ENCODE results near the gene RHEBL1.
A peak's percentile ranks its signal among the peaks of the same experiment; 100 is the strongest.
"Not testable (repeated sequence)": the region's sequence is repeated elsewhere in the genome, so short reads cannot be mapped to it uniquely, and the experiment has no call there.

RHEBL1 gene

DNA sequence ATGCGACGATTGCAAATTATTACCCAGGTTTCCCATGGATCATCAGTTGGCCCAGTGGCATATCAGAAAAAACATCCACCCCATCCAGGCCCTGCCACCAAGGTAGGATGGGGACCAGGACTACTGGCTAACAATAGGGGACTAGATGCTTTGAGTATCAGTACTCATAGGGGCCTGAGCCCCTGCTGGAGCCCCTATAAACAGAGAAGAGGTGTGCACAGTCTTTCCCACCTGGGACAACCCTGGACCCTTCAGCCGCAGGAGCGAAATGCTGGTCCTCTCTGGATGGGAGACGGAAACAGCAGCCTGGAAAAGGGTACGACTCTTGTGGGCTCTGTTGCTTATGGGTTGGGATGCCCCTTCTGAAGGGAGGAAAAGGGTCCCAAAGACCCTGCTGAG lies 19.2 kb upstream of the RHEBL1 start:
- no peak for DNase-seq

DNA sequence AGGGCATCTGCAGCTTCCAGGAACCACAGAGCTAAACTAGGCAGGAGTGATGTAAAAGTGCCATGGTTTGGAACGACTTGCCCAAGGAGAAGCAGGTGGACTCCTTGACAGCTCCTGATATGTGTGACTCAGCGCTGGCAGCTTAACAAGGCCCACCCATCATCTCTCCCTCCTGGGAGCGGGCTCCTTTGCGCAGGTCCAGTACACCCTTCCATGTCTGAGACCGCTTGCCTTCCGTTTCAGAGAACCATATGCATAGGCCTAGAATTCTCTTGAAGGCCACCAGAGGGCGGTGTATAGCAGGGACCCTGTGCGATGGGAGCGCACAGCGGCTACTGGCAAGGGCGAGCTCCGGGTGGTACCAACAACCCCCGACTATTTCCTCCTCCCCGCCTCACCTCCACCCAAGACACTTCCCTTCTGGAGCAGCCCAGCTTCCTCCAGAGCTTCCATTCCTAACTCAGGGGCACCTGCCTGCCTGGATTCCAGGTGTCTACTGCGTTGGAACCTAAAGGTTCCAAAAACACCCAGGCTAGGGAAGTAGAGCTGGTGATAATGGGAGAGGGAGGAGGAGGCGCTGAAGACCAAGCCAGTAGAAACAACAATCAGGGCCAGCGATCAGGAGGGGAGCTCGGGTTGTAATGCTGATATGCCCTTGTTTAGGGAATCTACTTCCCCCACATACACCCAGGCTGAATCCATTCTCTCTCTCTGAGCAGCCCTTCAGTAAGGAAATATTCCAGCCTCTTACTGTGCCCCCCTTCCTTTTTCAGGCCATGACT lies 18.6 kb upstream of the RHEBL1 start:
- DNase-seq, result peak; percentile 68

DNA sequence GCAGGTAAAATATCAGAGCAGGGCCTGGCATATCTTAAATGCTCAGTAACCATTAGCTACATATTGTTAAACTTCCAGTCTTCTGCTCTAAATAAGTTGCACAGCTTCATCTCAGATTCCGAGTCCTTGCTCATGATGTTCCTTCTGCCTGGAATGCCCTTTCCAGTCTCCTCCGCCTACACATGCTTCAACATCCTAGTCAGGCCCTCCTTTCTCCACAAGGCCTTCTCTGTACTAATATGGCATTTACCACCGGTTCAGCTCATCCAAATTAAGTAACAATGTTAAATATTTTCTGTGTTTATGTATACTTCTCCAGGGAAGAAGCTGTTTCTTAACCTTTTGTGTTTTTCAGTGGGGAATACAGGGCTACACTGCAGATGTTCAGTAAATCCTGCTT lies 16.3 kb upstream of the RHEBL1 start:
- DNase-seq, result no peak

DNA sequence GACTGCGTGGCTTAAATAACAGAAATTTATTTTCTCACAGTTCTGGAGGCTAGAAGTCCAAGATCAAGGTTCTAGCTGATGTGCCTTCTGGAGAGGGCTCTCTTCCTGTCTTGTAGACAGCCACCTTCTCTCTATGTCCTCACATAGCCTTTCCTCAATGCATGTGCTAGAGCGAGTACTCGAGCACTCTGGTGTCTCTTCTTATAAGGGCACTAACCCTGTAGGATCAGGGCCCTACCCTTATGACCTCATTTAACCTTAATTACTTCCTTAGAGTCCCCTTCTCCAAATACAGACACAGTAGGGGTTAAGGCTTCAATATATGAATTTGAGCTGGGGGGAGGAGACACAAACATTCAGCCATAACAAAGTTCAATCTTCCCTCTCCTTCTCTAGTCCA lies 14.7 kb upstream of the RHEBL1 start:
- DNase-seq, result no peak

DNA sequence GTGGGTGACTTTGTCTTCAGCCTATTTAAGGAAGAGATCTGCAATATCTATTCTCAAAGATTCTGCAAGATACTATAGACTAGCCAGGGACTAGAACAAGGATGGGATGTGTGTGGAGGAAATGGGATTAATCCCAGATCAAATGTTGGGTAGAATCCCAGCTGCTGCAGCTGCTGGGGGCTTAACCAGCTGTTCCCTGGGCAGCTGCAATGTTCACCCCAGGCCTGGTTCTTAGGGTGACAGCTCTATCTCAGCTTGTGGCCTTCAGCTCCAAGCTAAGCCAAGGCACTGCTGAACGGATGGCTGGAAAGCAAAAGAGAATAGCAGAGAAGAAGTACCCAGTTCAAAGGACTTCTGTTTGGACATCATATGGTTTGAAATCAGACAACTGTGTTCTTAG lies 10.0 kb upstream of the RHEBL1 start:
- DNase-seq, result no peak

DNA sequence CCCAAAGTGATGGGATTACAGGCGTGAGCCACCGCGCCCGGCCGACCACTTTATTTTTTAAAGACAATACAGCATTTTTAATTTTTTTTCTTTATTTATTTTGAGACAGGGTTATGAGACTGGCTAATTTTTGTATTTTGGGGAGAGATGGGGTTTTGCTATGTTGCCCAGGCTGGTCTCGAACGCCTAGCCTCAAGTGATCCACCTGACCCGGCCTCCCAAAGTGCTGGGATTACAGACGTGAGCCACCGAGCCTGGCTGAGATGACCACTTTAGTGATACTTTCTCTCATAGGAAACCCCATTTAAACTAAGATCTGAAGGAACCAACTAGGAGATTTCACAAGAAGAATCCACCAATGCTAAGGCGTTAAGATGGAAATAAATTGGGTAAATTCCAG lies 1.2 kb upstream of the RHEBL1 start:
- DNase-seq, result no peak

DNA sequence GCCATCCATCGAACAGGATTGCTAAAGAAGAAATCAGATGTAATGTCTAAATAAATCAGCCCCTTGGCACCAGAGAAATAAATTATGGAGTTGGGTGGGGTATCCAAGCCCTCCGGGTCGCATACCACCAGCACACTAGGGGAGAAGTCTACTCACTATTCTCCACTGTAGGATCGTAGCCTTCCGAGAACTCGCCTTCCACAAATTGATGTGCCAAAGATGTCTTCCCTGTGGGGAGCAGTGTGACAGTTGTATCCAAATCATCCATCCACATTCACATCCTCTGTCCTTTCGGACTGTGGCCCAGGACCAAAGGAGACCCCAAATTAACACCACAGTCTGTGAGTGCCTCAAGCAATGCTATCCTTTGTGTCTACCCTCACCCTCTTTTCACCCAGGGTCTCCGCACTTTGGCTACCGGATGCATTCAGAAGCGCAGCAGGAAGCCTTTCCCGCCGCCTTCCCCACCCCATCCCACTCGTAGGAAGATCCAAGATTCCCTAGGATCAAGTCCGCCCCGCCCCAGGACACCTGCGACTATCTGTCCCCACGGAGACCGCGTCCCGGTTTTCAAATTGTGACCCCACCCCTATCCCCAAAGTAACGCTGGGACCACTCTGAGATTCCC lies 786 bp downstream of the RHEBL1 start:
- no peak for DNase-seq

DNA sequence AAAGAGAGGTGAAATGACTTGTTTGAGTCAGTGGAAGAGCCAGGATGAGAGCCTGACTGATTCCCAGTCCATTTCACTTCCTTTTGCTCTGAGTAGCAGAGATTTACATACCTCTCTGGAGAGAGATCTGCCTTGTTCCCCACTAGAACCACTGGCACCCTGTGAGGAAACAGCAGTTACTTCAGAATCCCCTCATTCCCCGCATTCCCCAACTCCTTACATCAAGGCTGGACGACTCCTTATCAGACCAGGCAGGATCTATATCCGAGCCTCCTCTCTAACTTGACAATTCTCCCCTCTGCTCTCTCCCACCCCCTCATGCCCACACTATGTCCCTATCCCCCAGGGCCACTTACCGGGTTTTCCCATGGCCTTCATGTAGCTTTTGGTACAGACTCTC lies 3.7 kb downstream of the RHEBL1 start:
- DNase-seq, result no peak

DNA sequence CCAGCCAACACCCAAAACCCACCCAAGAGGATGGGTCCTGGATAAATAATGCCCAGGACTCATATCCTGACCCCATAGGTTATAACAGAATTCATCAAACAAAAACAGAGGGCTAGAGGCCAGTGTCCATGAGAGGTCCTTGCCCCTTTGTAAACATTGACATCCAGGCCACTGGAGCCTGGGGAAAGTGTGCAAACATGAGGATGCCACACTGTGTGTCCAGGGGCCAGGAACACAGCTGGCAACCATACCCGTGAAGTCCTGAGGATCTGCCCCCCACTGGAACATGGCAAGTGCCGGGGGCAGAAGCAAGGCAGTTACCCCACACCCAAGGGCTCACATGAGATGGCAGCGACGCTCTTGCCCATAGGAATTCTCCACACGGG lies 5.0 kb downstream of the RHEBL1 start:
- DNase-seq, result no peak

DNA sequence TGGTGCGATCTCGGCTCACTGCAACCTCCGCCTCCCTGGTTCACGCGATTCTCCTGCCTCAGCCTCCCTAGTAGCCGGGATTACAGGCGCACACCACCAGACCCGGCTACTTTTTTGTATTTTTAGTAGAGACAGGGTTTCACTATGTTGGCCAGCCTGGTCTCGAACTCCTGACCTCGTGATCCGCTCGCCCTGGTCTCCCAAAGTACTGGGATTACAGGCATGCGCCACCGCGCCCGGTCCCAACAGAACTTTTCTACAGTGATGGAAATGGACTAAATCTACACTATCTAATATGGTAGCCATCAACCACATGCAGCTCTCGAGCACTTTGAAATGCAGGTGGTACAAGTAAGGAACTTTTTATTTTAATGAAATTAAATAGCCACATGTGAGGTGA lies 7.9 kb downstream of the RHEBL1 start:
- DNase-seq, result not testable (repeated sequence)

DNA sequence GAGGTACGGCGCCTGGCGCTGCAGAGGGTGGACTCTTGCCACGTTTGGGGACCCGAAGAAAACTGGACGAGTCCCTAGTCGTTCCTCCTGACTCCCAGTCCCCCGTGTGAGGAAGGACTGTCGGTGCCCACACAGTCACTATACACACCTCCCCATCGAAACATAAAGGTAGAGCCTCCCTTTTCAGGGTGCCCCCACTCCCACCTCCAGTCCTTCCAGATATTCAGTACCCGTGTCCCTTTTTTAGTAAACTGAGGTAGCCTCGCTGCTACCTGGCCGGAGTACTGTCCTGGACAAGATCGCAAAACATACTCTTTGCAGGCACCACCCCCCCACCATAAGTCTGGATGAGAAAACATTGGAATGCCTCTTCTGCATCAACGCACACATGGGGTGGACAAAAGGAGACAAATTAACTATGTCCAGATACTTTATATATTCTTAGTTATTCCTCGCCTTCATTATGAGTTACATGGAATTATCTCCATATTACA lies 8.6 kb downstream of the RHEBL1 start:
- DNase-seq, result no peak

DNA sequence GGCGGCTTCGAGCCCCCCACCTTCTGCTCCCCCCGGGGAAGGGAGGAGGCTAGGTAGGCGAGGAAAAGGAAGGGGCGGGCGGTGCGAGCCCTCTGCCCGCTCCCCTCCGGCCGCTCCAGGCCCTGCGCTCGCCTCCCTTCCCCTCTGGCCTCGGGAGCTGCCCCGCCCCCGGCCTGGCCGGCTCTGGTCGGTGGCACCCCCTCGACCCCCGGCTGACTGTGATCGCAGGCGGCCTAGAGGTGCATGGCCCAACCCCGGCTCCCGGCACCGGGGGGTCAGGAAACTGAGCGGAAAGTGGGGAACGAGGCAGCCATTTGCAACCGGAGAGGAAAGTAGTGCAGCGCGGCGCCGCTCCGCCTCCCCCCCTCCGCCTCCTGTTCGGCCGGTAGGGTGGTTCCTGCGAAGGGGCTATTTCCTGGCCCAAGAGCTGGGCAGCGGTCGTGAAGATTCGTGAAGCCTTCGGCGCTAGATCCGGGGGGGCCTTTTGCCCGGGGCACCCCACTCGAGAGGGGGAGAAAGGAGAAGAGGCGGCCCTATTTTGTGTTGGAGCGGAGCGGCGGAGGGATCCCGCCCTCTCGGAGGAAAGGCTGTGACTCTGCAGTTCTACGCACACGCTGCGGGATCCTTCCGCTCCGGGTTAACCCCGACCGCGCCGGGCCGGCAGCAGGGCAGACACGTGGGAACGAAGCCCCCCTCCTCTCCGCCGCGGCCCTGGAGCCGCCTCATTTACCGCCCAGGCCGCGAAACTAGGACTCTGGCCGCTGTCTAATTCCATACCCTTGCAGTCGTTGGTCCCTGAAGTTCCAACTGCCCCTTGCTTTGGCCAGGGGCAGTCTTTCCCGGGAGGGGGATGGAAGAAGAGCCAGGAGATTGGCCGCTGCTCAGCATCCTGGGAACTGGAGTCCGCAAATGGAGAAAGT lies 9.3 kb downstream of the RHEBL1 start, which contains the start of gene KMT2D:
TSS of gene KMT2D (minus strand) at position 558 of the 920 bp plus-strand sequence. CDS start 5,470 bp downstream, outside the sequence.
- peak; percentile 89 for DNase-seq

DNA sequence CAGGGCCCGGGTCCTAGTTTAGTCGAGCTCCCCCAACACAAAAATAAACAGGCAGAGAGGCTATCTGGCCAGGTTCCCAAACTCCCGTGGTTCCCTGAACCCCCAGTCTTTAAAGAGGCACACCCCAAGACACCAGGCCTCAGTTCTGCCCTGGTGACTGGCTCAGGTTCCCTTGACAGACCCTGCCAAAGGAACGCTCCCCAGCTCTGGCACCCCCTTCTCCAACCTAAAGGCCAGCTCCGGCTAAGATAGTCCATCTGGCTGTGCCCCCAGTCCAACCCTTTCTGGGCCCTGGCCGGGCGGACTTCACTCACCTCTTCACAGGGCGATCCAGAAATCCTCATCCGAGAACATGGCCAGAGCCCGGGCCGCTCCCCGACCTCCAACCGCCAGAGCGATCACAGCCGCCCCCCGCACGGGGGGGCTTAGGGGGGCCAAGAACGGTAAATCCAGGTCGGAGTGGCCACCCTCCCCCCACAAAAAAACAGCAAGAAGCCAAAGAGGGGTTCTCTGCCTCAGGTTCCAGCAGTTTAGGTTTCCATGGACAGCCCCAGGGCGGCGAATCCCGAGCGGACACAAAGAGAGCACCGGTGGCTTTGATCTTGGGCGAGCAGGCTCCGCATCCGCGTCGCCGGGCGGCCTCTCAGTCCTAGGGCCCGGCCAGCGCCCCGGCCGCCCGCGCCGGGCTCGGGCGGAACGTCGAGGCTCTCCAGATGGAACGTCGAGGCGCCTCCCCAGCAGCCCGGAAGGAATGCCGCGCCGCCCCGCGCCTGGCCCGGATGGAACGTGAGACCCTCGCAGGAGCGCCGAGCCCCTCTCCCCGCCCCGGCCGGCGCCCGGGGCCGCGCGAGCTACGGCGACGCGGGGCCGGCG lies 10.2 kb downstream of the RHEBL1 start:
- DNase-seq, result no peak

DNA sequence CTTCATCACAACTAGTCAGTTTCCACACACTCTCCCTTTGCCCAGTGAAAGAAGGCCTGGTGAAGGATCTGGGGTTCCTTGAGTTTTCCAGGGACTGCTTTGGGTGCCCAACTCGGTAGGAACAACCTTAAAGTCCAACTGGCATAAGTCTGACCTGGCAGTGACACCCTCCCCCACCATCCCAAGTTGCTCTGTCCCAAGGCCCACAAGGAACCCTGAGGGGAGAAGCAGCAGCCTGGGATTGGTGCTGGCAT lies 10.8 kb downstream of the RHEBL1 start:
- DNase-seq, result no peak

DNA sequence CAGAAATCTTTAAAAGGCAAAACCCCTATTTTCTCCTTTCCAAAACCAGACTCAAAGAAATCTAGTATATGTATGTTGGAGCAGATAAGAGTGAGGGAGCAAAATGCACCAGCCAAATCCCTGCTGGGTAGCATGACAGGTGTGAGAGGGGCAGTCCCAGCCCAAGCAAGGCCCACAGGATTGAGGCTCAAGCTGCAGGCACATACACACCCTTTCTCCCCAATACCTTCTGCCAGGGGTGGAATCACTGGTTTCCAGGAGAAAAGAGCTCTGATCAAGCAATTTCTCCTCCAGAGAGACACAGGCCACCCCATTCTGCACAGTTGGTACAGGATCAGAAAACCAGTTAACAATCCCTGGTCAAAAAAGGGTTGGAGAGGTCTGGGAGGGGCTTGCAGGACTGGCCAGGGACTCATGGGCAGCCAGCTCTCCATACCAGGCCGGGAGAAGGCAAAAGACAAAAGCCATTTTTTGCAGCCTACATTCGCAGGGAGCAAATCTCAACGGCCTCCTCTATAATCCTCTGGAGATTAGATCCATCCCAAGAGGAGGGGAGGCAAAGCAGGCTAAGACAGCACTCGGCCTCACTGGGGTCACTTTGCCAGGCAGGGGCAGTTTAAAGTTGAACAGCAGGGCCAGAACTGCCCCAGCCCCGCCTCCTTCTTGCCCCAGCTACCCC lies 11.3 kb downstream of the RHEBL1 start:
- no peak for DNase-seq

DNA sequence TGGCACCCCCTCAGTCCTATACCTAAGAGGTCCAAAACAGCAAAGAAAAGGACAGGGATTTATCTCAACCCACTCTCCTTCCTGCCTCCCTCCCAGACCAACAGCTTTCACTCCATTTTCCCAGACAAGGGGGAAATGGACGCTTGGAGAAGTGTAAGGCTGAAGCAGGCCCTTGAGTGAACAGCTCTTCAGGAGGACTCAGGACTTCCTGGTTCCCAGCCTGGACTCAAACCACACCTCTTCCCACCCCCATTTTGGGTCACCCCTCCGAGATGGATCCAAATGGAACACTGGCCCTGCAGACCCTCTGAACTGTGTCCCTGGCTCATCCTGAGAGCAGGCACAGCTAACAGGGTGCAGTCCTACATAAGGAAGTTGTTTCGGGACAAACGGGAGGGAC lies 11.9 kb downstream of the RHEBL1 start:
- DNase-seq, result no peak

DNA sequence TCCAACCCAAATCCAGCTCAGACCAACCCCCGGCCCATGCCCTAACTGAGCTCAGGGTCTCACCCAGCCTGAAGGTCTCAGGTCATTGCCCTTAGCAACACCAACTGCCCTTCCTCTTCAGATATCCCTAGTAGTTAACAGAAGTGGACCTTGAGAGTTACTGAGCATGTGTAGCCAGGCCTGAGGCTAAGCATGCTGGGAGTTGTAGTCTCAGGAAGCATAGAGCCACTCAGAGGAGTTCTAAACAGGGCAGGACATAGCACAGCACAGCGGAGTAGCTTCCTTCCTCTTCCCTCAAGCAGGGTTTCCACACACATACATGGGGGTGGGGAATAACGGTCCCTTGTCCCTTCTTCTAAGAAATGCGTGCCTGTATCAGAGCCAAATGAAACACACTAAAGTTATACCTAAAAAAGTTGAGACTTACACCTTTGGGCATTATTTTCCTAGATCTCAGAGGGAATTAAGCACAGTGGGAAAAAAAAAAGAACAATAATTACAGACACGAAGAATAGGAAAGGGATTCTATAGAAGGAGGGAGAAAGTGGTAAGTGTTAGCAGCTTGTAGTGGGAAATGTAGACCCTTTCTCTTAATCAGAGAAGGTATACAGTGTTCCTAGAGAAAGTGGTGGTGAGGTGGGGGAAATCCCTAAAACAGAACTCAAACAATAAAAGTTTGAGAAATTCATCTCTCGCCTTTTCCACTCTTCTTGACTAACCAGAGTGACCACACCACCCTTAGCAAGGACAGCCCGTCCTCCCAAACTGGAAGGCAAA lies 13.6 kb downstream of the RHEBL1 start:
- peak; percentile 54 for DNase-seq

DNA sequence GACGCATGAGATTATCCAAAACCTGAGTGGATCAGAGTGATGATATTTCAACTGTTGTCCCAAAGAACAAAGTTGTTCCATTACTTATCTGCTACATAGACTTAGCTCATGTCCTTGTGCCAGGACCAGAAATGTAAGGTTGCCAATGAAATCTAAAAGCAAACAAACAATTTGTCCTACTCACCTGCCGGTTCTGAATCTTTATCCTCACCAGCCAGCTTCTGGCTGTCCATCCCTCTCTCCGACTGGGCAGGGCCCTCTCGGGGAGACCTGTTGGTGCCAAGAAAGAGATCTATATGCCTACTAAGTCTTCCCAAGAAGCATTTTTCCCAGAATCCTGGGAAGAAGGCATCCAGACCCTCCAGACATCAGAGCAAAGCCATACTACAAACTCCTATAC lies 14.7 kb downstream of the RHEBL1 start:
- no peak for DNase-seq

DNA sequence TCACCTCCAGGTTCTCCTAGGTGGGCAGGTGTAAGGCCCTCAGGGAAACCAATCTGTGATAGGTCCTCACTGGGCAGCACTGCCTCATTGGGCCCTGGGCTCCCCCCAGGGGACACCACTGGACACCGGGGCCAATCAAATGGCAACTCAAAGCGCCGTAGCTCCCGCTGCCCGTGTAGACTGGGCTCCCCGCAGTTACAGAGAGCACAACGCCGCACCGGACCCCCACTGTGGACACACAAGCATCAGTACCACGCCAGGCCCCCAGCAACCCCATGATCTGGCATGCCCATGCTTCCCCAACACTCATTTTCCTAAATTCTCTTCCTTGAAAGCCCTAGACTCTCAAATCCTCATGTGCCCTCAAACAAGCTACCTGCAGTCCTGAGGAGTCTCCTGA lies 15.3 kb downstream of the RHEBL1 start:
- DNase-seq, result no peak

DNA sequence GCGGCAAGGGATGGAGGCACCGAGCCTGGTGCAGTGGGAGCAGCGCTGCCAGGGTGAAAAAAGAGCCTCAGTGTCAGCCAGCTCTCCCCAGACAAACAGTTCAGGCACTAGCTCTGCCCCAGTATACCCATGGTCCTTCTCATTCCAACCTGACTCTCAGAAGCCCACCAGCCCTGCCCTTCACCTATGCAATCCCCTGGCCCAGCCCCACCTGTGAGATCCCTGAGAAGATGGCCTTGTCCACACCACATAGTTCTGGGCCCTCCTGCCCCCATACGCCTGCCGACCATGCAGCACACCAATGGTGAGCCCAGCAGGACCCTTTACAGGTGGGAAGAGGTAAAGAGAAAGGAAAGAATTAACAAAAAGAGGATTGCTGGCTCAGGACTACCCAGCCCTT lies 15.7 kb downstream of the RHEBL1 start:
- no peak for DNase-seq
